ENCODE data around the gene CCR4.
"Not testable (repeated sequence)": the region's sequence is repeated elsewhere in the genome, so short reads cannot be mapped to it uniquely, and the experiment has no call there.

The CCR4 gene

DNA sequence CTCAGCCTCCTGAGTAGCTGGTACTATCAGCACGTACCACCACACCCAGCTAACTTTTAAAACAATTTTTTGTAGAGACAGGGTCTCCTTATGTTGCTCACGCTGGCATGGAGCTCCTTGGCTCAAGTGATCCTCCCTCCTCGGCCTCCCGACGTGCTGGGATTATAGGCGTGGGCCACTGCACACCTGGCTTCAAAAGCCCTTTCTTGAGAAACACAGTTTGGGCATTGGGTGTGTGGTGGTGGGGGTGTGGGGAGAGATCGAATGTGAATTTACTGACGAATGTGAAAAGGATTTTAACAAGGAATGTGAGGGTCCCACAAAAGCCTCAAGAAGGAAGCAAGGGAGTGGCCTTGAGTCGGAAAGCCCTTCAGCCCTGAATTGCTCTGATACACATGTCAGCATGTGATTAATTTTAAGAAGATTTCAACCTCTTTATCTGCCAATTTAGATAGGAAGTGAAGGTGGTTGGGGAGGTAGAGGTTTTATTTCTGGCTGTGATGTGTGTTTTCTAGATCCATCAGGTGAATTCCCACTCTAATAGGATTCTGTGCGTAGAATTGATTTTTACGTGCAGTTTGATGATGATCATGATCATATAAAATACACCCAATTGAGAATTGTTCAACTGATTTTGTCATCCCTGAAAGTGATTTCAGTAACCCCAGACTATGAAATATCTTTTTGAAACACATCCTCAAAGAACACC lies 1.1 kb downstream of the CCR4 start:
- no peak for DNase-seq (ENCODE audit: low read depth)

DNA sequence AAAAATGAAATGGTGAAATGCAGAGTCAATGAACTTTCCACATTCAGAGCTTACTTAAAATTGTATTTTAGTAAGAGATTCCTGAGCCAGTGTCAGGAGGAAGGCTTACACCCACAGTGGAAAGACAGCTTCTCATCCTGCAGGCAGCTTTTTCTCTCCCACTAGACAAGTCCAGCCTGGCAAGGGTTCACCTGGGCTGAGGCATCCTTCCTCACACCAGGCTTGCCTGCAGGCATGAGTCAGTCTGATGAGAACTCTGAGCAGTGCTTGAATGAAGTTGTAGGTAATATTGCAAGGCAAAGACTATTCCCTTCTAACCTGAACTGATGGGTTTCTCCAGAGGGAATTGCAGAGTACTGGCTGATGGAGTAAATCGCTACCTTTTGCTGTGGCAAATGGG lies 3.1 kb downstream of the CCR4 start:
- DNase-seq (ENCODE audit: low read depth) = no peak

DNA sequence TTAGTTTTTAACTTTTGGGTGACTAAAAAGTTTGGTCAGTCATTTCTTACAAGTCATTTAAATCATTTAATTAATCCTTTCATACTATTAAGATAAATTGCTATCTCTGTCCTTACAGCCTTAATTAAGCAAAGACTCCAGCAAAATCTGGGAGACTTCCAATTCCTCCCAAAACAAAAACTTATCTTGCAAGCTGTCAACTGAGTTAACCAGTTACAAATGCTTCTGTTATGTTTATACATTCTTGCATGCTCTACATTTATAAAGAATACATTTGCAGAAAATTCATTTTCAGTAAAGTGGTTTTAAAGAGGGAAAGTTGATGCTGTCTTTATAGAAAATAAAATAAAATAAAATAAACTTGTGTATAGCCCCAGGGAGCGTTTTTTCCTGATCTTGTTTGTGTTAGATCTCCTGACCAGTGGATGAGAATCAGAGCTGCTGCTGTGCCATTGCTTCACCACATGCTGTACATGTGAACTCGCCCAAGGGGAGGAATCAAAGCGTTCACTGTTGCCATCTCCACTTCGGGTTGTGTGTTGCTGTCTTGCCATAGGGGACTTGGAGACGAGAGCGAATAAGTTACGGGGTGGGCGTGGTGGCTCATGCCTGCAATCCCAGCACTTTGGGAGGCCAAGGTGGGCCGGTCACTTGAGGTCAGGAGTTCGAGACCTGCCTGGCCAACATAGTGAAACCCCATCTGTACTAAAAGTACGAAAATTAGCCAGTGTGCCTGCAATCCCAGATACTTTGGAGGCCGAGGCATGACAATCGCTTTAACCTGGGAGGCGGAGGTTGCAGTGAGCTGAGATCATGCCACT lies 5.5 kb downstream of the CCR4 start:
- no peak for DNase-seq (ENCODE audit: low read depth)

DNA sequence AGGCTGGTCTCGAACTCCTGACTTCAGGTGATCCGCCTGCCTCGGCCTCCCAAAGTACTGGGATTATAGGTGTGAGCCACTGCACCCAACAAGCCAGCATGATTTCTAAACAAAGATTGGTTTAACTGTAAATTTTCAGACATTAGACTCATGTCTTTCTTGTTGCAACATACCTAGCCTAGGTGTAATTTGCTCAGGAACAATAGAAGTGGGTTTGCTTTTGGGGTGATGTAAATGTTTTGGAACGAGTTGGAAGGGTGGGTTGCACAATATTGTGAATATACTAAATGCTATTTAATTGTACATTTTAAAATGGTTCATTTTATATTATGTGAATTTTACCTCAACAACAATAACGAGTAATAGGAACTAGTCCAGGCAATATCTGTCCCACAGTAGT lies 7.1 kb downstream of the CCR4 start:
- no peak for DNase-seq (ENCODE audit: low read depth)

DNA sequence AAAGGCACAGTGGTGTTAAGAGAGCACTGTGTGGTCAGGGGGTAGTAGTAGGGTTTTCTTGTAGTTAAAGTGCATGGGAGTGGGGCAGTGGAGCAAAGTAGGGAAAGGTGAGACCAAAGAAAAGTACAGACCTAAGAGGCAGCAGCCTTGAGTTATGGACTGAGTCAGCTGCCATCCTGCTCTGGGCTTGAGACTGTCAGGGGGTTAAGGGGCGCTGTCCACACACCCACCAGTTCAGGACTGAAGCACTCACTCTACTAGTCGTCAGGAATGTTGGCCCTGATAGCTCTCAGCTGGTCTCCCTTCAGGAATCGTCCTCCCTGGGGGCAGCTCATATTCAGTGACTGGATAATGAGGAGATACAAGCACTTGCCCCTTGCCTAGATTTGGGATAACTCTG lies 7.9 kb downstream of the CCR4 start:
- DNase-seq (ENCODE audit: low read depth) = no peak

DNA sequence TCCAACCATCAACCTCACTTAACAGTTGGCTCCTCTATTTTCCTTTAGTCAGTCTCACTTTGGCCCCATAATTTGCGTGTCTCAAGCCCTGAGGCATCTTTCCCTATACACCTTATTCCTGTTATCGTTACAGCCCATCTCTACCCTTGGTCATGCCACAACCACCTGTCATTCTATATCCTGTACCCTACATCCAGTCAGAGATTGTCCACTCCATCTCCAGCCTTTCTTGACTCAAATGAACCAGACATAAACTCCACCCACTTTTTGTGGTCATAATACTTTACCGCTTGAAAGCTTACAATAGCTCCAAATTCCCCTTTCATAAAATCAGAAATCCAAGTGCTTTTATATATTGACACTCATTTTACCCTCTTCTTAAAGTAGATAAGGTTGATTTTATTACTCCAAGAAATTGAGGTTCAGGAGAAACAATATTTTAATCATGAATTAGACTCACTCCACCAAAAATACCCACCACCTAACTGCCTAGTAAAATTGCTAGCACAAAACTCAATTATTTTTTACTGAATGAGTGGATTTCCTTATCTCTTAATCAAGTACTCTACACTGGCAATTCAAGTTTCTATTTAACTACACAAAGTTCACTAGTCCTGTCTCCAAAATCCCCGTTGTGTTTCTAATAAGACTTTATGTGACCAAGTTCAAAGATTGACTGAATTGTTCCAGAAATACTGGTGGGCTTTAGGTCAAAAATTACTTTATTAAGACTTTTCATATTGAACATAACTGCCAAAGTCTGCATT lies 9.1 kb downstream of the CCR4 start:
- DNase-seq (ENCODE audit: low read depth) = no peak

DNA sequence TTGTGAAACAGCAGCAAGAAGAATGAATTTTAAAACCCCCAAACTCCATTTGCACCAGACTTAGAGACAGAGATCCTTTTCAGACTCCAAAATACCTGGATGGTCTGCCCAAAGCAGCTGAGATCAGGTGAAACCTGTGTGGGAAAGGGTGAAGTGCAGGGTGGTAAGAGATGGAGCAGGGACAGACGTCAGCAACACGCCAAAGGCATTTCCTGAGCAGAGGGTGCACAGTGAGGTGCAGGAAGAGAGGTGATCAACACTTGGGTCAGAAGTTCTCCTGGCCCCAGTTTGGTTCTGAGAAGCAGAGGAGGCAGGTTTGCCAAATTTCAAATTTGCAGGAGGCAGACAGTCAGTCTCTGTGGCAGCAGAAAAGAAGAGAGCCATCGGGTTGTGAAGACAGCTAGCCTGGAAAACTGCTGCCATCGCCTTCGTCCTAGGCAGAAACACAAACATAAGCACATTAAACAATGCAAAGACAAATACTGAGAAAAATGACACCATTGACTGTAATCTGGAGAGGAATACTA lies 9.8 kb downstream of the CCR4 start:
- DNase-seq (ENCODE audit: low read depth) = peak; percentile 40

- DNase-seq (ENCODE audit: low read depth) = peak; percentile 54
Measured at GRCh38 chr3:32963871-32964270, 12.4 kb downstream of the CCR4 start.

- DNase-seq (ENCODE audit: low read depth) = not testable (repeated sequence)
Measured at GRCh38 chr3:32964781-32965180, 13.3 kb downstream of the CCR4 start.

DNA sequence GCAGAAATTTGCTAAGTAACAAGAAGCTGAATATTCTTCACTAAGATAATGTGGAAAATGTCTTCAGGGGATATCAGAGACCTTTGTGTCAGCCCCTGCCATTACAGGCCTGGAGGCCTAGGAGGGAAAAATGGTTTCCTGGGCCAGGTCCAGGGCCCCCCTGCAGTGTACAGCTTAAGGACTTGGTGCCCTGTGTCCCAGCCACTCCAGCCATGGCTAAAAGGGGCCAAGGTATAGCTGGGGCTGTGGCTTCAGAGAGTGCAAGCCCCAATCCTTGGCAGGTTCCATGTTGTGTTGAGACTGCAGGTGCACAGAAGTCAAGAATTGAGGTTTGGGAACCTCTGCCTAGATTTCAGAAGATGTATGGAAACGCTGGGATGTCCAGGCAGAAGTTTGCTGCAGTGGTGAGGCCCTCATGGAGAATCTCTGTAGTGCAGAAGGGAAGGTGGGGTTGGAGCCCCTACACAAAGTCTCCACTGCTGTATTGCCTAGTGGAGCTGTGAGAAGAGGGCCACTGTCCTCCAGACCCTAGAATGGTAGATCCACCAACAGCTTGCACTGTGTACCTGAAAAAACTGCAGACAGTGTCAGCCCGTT lies 14.3 kb downstream of the CCR4 start:
- not testable (repeated sequence) for DNase-seq (ENCODE audit: low read depth)

DNA sequence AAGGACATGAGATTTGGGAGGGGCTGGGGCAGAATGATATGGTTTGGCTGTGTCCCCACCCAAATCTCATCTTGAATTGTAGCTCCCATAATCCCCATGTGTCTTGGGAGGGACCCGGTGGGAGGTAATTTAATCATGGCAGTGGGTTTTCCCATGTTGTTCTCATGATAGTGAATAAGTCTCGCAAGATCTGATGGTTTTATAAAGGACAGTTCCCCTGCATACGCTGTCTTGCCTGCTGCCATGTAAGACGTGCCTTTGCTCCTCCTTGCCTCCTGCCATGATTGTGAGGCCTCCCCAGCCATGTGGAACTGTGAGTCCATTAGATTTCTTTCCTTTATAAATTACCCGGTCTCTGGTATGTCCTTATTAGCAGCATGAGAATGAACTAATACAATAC lies 15.2 kb downstream of the CCR4 start:
- DNase-seq (ENCODE audit: low read depth) = not testable (repeated sequence)

DNA sequence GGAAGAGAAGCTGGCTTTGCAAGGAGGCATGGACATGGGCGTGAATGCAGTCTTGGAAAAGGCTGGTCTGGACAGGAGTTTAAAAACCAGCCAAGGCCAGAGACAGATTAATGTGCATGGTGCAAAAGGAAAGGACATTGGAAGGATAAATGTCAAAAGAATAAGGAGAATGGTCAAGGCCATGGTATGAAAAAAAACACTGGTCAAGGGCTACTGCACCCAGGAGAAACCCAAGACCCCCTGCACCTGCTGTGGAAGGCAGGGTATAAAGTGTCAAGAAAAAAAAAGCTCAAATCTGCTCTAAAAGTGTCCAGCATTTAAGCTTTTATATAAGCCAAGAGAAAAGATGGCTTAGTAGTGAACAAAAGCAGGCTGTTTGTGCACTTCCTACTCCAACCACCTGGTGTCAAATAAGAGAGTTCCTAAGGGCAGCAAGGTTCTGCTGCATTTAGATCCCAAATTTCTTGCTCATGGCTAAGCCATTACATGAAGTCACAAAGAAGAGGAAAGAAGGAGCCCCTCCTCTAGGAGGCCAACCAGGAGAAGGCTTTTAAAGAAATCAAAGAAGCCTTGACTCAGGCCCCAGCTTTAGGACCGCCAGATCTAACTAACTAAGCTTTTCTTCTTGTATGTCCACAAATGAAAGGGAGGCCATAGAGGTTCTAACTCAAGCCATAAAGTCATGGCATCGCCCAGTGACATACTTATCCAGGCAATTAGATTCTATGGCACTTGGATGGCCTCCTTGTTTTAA lies 16.9 kb downstream of the CCR4 start:
- no peak for DNase-seq (ENCODE audit: low read depth)

- no peak for DNase-seq (ENCODE audit: low read depth)
Measured at GRCh38 chr3:32968920-32969389, 17.5 kb downstream of the CCR4 start.

DNA sequence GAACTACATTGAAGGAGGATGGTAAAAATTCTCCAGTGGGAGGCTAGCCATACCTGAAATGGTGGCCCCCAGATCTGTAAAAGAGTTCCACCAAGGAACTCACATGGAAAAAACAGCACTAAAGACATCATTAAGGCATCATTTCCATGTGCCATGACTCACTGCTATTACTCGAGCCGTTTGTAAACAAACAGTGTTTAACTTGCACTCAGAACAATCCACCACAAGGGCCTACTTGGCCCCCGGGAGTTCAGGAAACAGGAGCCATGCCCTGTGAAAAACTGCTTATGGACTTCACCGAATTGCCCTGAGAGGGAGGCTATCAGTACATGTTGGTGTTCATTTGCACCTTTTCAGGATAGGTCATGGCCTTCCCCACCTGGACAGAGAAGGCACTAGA lies 18.2 kb downstream of the CCR4 start:
- no peak for DNase-seq (ENCODE audit: low read depth)

- not testable (repeated sequence) for DNase-seq (ENCODE audit: low read depth)
Measured at GRCh38 chr3:32971291-32971690, 19.8 kb downstream of the CCR4 start.

DNA sequence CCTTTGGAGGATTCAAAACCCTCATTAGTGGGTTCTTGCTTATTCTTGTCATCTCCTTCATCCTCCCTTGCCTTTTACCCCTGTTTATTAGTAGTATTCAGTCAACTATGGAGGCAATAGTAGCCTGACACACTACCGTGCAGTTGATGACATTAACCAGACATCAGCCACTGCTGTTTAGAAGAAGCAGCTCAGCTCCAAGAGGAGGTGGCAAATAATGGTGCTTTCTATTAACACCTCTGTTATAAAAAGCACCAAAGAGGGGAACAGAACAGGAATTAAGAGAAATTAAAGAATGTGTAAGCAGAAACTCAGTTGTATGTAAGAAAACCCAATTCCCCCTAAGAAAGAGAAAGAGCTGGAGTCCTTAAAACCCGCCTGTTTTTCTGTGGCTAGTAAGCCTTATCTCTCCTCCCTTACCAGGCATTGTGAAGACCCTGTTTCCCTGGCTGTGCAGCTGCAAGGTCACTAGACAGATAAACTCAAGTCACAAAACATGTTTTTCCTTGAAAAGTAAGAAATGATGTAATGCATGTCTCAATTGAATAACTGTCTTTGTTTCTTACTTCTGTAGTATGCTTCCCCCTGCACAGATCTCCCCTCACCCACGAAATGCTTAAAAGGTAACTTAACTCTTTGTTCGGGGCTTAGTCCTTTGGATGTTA lies 21.2 kb downstream of the CCR4 start:
- DNase-seq (ENCODE audit: low read depth) = no peak

DNA sequence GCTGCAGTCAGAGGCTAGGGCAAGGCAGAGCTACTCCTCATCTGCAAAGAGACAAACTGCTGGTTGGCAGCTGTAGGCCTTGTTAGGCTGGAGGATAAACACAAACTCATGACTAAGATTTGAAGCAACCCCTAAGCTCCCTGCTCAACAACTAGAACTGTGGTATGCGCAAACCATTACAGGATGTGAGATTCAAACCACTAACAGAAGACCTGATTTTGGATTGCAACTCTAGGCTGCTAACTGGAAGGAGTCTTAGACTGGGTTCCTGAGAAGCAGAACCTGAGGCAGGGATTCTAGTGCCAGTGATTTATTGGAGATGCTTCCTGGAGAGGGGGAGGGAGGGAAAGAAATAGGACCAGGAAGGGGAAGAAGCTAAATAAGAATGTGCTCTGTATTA lies 22.5 kb downstream of the CCR4 start:
- peak; percentile 9 for DNase-seq (ENCODE audit: low read depth)

GRCh38 chr3:32975891-32976595 lies 24.6 kb downstream of the CCR4 start:
- no peak for DNase-seq (ENCODE audit: low read depth)

GRCh38 chr3:32977861-32978260 lies 26.4 kb downstream of the CCR4 start:
- no peak for DNase-seq (ENCODE audit: low read depth)

DNA sequence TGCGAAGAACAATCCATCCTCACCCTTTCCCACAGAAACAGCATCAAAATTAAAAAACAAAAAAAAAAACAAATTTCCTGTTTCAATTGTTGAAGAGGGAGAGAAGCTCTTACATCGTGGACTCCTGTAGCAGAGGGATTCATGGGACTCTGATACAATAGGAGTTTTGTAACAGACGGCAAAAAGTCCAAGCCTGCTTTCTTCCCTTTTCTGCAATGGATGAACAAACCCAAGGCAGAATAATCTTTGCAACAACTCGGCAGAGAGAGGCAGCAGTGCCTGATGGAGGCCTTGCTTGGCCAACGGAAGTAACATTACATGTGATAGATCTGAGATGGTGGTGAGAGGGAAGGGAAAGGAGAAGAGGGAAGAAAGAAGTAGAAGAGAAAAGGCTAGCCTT lies 26.9 kb downstream of the CCR4 start:
- no peak for DNase-seq (ENCODE audit: low read depth)

Measured in T follicular helper cell (primary cell).